AG09309 (cell line): ENCODE data around the gene L3MBTL2.

Source experiments
- DNase-seq: peaks from one replicate; pipeline ENCODE4 v3.0.0-alpha.2; 2010; ENCODE audit warnings: low read depth
- H3K4me3 ChIP-seq: 2 replicates; pipeline ENCODE4 v1.5.1; 2011; ENCODE audit warnings: mild to moderate bottlenecking, low read depth, low read length, moderate library complexity; ENCODE audit not compliant: control insufficient read depth
- TF ChIP-seq, protein P1 (sequence below): IDR thresholded peaks from 2 replicates; pipeline ENCODE4 v1.5.1; 2011; ENCODE audit warnings: mild to moderate bottlenecking, low read depth, low read length, inconsistent platforms; ENCODE audit not compliant: insufficient read depth, control insufficient read depth; ENCODE audit errors: missing control alignments

Gene L3MBTL2

DNA sequence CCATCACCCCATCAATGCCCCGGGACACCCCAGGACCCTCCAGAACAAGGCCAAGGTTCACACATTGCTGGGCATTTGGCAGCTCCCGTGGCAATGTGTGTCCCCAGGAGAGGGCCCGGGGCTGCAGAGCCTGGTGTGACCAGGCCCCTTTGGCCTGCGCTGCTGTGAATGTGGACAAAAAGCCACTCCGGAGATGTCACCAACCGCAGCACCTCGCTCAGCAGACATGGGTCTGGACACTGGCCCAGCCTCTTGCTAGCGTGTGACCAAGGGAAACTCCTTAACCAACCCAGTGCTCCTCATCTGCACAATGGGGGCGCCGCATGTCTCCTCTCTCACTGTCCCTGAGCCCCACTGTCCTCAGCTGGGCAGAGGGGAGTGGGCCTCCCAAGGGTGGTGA lies 43.6 kb downstream of the L3MBTL2 start:
- no peak overlapping the region for H3K4me3 ChIP-seq
- TF ChIP-seq, protein P1, sequence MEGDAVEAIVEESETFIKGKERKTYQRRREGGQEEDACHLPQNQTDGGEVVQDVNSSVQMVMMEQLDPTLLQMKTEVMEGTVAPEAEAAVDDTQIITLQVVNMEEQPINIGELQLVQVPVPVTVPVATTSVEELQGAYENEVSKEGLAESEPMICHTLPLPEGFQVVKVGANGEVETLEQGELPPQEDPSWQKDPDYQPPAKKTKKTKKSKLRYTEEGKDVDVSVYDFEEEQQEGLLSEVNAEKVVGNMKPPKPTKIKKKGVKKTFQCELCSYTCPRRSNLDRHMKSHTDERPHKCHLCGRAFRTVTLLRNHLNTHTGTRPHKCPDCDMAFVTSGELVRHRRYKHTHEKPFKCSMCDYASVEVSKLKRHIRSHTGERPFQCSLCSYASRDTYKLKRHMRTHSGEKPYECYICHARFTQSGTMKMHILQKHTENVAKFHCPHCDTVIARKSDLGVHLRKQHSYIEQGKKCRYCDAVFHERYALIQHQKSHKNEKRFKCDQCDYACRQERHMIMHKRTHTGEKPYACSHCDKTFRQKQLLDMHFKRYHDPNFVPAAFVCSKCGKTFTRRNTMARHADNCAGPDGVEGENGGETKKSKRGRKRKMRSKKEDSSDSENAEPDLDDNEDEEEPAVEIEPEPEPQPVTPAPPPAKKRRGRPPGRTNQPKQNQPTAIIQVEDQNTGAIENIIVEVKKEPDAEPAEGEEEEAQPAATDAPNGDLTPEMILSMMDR, result no peak
- no peak for DNase-seq

- H3K4me3 ChIP-seq, result no peak overlapping the region
- DNase-seq, result no peak
- TF ChIP-seq, protein P1, result no peak
Measured at GRCh38 chr22:41249442-41249841, 44.3 kb downstream of the L3MBTL2 start.

- DNase-seq, result no peak
- TF ChIP-seq, protein P1, result no peak
- no peak overlapping the region for H3K4me3 ChIP-seq
Measured at GRCh38 chr22:41250127-41250526, 45.0 kb downstream of the L3MBTL2 start.

GRCh38 chr22:41252365-41252764 lies 47.3 kb downstream of the L3MBTL2 start:
- no peak for DNase-seq
- TF ChIP-seq, protein P1, result no peak
- H3K4me3 ChIP-seq, result no peak overlapping the region

DNA sequence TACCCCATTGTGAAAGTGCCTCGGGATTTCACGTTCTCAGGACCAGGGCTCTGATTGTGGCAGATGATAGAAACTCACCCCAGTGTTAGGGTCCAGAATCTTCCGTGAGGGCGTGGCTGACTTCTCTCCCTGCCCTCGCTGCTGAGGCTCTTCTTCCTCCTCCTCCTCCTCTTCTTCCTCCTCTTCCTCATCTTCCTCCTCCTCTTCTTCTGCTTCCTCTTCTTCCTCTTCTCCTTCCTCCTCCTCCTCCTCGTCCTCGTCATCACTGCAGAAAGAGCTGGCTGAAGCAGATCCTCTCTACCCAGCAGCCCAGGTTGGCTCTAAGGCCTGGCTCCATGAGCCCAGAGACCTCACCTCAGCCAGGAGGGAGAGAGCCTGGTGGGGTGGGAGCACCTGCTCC lies 49.1 kb downstream of the L3MBTL2 start:
- TF ChIP-seq, protein P1, result no peak
- no peak for DNase-seq
- H3K4me3 ChIP-seq, result no peak overlapping the region

- no peak overlapping the region for H3K4me3 ChIP-seq
- peak; percentile 17 for DNase-seq
- TF ChIP-seq, protein P1, result peak; percentile 27
Measured at GRCh38 chr22:41256254-41257253, 51.4 kb downstream of the L3MBTL2 start.
